Measurements from ENCODE around the gene MS4A18.
"Not testable (repeated sequence)": the region's sequence is repeated elsewhere in the genome, so short reads cannot be mapped to it uniquely, and the experiment has no call there.

Gene MS4A18

GRCh38 chr11:60724420-60724819 lies at the start of gene MS4A18:
Gene MS4A18 (plus strand): TSS chr11:60724720.
- no peak for DNase-seq

GRCh38 chr11:60678231-60678630 lies 46.3 kb upstream of the MS4A18 start:
- not testable (repeated sequence) for DNase-seq

GRCh38 chr11:60679879-60680278 lies 44.6 kb upstream of the MS4A18 start:
- no peak for DNase-seq

GRCh38 chr11:60680455-60681119 lies 43.9 kb upstream of the MS4A18 start:
- no peak for DNase-seq

GRCh38 chr11:60684541-60684848 lies 40.0 kb upstream of the MS4A18 start:
- DNase-seq: not testable (repeated sequence)

GRCh38 chr11:60691661-60692060 lies 32.9 kb upstream of the MS4A18 start:
- no peak for DNase-seq

- DNase-seq: no peak
These were observed 25.2 kb upstream of the MS4A18 start, which contains the start of gene MS4A8 for GRCh38 chr11:60699284-60699691. Gene MS4A8 (plus strand): TSS chr11:60699612. CDS start chr11:60700861, 1,249 bp downstream.

- no peak for DNase-seq
These were observed 24.6 kb upstream of the MS4A18 start for GRCh38 chr11:60699936-60700335.

- DNase-seq: no peak
These were observed 23.6 kb upstream of the MS4A18 start for GRCh38 chr11:60700689-60701468.

- DNase-seq: no peak
These were observed 23.1 kb upstream of the MS4A18 start for GRCh38 chr11:60701469-60701818.

GRCh38 chr11:60703374-60703773 lies 21.1 kb upstream of the MS4A18 start:
- no peak for DNase-seq

GRCh38 chr11:60705895-60706294 lies 18.6 kb upstream of the MS4A18 start:
- no peak for DNase-seq

GRCh38 chr11:60706931-60707330 lies 17.6 kb upstream of the MS4A18 start:
- DNase-seq: no peak

- DNase-seq: no peak
These were observed 14.0 kb upstream of the MS4A18 start for GRCh38 chr11:60710482-60710881.

GRCh38 chr11:60711276-60711675 lies 13.2 kb upstream of the MS4A18 start:
- no peak for DNase-seq

- not testable (repeated sequence) for DNase-seq
These were observed 11.1 kb upstream of the MS4A18 start for GRCh38 chr11:60713423-60713822.

- DNase-seq: no peak
These were observed 6.6 kb upstream of the MS4A18 start for GRCh38 chr11:60717956-60718355.

- DNase-seq: no peak
These were observed 5.8 kb upstream of the MS4A18 start for GRCh38 chr11:60718524-60719316.

GRCh38 chr11:60719391-60719790 lies 5.1 kb upstream of the MS4A18 start:
- no peak for DNase-seq

GRCh38 chr11:60720460-60720859 lies 4.1 kb upstream of the MS4A18 start:
- DNase-seq: no peak

GRCh38 chr11:60725592-60725991 lies 1.1 kb downstream of the MS4A18 start:
- DNase-seq: no peak

GRCh38 chr11:60731586-60731985 lies 7.1 kb downstream of the MS4A18 start:
- DNase-seq: no peak

GRCh38 chr11:60734279-60734678 lies 9.8 kb downstream of the MS4A18 start:
- DNase-seq: no peak

- DNase-seq: no peak
These were observed 14.6 kb downstream of the MS4A18 start for GRCh38 chr11:60739114-60739513.

Data from activated CD4-positive, alpha-beta T cell treated with anti-CD3 and anti-CD28 coated beads, Interleukin-2, amount 50 U/mL, for 4 hours (primary cell).